Large intestine (tissue), 3 donors: ENCODE measurements around the gene KCNA2. TPM values are rescaled to one million over a fixed set of nuclear protein-coding genes. Genes with fewer than 3 reads are reported as not detected.

ENCODE experiments used
- DNase-seq, 2 donors: peaks; one replicate each; pipeline versions ENCODE4 v3.0.0 to v3.0.0-alpha.2; 2013
- H3K27ac ChIP-seq: one replicate; pipeline ENCODE4 v1.5.1; 2013; ENCODE audit warnings: low read length
- H3K27me3 ChIP-seq: 2 replicates; pipeline ENCODE4 v1.6.1; 2013; ENCODE audit warnings: low read length; ENCODE audit not compliant: control insufficient read depth, insufficient read depth
- H3K36me3 ChIP-seq: 2 replicates; pipeline ENCODE4 v1.6.1; 2013; ENCODE audit warnings: low read length; ENCODE audit not compliant: control insufficient read depth, insufficient read depth
- H3K4me1 ChIP-seq: one replicate; pipeline ENCODE4 v1.6.1; 2013; ENCODE audit warnings: low read length; ENCODE audit not compliant: control insufficient read depth, insufficient read depth
- H3K4me3 ChIP-seq: one replicate; pipeline ENCODE4 v1.5.1; 2013; ENCODE audit warnings: low read length
- H3K9me3 ChIP-seq: one replicate; pipeline ENCODE4 v1.6.1; 2013; ENCODE audit warnings: mild to moderate bottlenecking, low read depth, low read length, moderate library complexity; ENCODE audit not compliant: control insufficient read depth
- WGBS: methylation state at CpG from one replicate; pipeline ENCODE4 v1.1.5; 2013; ENCODE audit warnings: low lambda C conversion rate; ENCODE audit not compliant: insufficient coverage; 5-methylcytosine and 5-hydroxymethylcytosine counted together
- polyA plus RNA-seq: library from polyadenylated mRNA; unstranded; fragments of 120-200 nt; gene quantifications from one replicate; pipeline ENCODE4 v1.2.1, GENCODE V29; 2013

KCNA2 gene
- polyA plus RNA-seq, 1 donor: 1.2 TPM

DNA sequence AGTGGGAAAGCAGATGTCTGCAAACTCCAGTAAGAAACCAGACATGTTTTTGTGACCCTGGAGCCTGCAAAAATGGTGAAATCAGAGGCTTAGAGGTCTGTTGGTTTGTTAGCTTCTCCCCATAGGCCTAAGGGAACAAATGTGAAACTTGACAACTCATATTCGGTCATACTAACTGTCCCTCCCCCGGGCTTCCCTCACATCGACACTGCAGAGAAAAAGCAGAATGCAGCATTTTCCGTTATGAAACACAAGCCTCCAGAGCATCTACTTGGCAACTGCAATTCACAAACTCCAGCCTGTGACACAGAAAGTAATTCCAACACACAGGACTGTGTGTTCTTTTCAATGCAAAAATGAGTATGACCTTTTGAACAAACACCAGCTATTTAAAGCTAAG, 3.7 kb downstream of the KCNA2 start:
- Histone ChIP-seq H3K4me3 (no peak overlapping the region), H3K27ac (no peak overlapping the region), H3K27me3 (peaks cover 38% of the 10 kb centered on the region), H3K9me3 (no peaks in the 10 kb centered on the region), H3K36me3 (no peaks in the 10 kb centered on the region), H3K4me1 (peaks cover 4% of the 10 kb centered on the region)
- no peak for DNase-seq
- WGBS: no CpG with 5 or more reads among the region's 4 CpGs

DNA sequence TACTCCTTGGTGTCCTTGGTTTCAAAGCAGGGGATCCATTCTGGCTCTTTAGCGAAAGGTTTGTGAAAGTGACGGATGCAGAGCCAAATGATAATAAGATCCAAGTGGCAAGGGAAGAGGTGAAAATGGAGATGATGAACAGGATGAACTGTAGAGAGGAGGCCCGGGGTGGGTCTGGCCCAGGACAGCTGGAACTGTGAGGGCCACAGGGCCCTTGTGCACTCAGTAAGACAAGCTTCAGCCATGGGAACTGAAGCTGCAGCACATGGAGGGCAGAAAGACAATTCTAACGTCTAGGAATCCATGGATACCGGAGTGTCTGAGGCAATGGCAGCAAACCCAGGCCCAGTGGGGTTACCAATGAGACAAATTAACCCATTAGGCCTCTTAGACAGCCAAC, 4.8 kb downstream of the KCNA2 start:
- peaks cover 35% of the 10 kb centered on the region for H3K27me3 ChIP-seq
- no peak overlapping the region for H3K4me3 ChIP-seq
- no peaks in the 10 kb centered on the region for H3K4me1 ChIP-seq
- DNase-seq: no peak
- H3K27ac ChIP-seq: no peak overlapping the region
- WGBS: 40% methylated on average over 2 of the region's 5 CpGs
- no peaks in the 10 kb centered on the region for H3K9me3 ChIP-seq
- no peaks in the 10 kb centered on the region for H3K36me3 ChIP-seq

DNA sequence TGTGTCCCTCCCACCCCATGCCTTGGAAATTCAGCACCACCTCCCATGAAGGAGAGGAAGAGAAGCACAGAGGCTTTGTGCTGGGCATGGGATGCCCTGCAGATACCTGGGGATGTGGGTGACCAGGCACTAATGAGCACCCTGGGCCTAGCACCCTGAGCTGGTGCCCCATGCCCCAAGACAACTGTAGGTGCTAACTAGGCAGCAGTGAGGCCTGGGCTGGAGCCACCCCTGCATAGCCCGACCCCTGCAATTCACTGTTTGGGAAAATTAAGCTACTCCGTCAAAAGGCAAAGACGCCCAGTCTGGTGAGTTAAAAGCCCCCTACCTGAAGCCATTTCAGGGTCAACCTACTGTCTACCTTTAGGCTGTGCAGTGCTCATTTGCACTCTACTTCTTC, 5.4 kb downstream of the KCNA2 start:
- Histone ChIP-seq H3K9me3 (no peaks in the 10 kb centered on the region), H3K36me3 (no peaks in the 10 kb centered on the region), H3K27me3 (peaks cover 29% of the 10 kb centered on the region), H3K4me1 (no peaks in the 10 kb centered on the region), H3K4me3 (no peak overlapping the region), H3K27ac (no peak overlapping the region)
- DNase-seq: no peak
- WGBS: no CpG with 5 or more reads among the region's 3 CpGs

DNA sequence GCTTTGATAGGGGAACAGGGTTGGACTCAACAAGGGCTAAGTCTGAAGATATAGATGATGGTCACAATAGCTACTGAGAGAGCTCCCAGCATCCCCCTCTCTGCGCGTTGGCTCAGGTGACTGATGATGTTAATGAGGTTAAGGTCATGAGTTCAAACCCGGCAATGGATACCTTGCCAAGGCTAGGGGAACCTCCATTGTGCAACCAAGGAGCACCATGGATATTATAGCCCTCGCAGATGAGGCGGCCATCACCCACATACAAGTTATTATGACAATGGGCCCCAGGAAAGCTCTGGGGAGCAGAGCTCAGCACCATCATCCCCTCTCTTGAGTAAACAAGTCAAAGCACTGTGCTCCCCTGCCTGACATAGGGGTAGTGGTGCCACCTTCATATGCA, 8.2 kb downstream of the KCNA2 start:
- H3K4me1 ChIP-seq: peaks cover 4% of the 10 kb centered on the region
- H3K27ac ChIP-seq: no peak overlapping the region
- H3K4me3 ChIP-seq: no peak overlapping the region
- H3K9me3 ChIP-seq: no peaks in the 10 kb centered on the region
- H3K36me3 ChIP-seq: no peaks in the 10 kb centered on the region
- peaks cover 12% of the 10 kb centered on the region for H3K27me3 ChIP-seq
- no CpG with 5 or more reads among the region's 5 CpGs for WGBS
- no peak for DNase-seq

DNA sequence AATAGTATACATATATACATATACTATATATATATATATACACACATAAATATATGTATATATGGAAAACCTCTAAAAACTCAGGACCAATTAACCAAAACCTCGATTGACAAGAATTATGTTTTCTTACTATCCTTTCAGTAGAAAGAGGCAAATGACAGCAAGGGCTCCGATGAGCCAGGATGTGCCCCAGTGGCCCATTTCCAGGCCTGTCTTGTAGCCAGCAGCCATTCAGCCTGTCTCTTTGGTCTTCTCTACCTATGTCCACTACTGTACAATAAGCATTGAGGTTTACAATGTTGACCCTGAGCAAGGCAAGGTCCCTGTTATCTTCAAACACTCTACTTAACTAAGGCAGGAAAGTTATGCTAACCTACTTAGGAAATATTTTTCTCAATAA, 9.8 kb downstream of the KCNA2 start:
- H3K36me3 ChIP-seq: no peaks in the 10 kb centered on the region
- H3K4me3 ChIP-seq: no peak overlapping the region
- H3K4me1 ChIP-seq: peaks cover 4% of the 10 kb centered on the region
- H3K27ac ChIP-seq: no peak overlapping the region
- no CpG with 5 or more reads among the region's 2 CpGs for WGBS
- no peak for DNase-seq
- no peaks in the 10 kb centered on the region for H3K9me3 ChIP-seq
- peaks cover 9% of the 10 kb centered on the region for H3K27me3 ChIP-seq

DNA sequence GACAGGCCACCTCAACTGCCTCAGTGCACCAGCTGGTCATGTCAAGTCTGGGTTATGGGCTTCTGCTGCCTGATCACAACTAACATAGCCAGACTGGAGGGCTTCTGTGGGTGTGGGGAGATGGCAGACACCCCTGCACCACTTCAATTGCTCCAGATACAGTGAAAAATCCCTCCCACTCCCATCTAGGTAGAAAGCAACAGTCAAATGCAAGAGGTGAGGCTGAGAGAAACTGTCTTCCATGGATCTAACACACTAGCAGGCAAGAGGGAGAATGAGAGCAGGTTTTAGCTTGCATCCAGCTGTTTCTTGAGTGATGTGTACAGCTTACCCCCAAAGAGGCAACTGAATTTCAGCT, 10.8 kb downstream of the KCNA2 start:
- DNase-seq: no peak
- Histone ChIP-seq H3K4me1 (peaks cover 4% of the 10 kb centered on the region), H3K9me3 (no peaks in the 10 kb centered on the region), H3K36me3 (no peaks in the 10 kb centered on the region), H3K27ac (no peak overlapping the region), H3K4me3 (no peak overlapping the region), H3K27me3 (peaks cover 9% of the 10 kb centered on the region)

DNA sequence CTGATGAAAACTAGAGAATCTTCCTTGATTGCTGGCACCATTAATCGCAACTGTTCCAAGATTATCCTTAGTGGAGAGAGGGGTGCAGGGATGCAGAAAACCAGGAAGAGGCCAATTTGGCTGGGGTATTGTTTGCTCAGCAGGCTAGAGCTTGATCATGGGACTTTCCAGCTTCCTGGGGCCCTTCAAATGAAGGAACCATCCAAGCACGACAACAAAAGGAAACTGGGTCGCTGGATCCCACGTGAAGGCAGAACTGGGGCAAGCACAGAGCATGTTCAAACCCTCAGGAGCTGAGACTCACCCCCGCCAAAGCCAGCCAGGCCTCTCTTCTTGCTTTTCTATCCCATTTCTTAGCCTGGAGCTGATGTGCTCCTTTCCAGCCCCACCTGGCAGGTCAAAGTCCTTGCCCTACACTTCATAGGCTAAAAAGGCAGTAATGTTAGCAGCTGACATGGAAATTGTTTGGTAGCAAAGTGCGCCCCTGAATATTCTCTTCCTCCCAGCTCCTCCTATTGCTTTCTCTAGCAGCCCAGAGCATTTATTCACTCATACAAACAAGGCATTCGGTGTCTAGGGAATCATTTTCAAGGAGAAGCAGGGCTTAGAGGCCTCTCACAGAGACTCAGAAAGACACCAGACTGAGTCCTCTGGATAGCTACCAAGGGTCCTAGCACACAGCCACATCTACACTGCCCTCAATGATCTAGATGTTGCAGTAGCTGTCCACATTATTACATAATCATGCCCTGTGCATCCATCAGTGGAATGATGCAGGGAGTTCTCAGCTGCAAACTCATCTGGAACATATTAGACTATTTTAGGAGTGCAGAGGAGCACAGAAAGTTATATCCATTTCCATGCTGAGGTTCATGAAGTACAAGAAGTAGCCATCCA, 11.5 kb downstream of the KCNA2 start:
- no peak overlapping the region for H3K4me3 ChIP-seq
- H3K4me1 ChIP-seq: peaks cover 4% of the 10 kb centered on the region
- WGBS: no CpG with 5 or more reads among the region's 7 CpGs
- no peaks in the 10 kb centered on the region for H3K36me3 ChIP-seq
- DNase-seq: peak in 1 of 2 donors; percentile 41
- no peaks in the 10 kb centered on the region for H3K9me3 ChIP-seq
- no peak overlapping the region for H3K27ac ChIP-seq
- H3K27me3 ChIP-seq: peaks cover 9% of the 10 kb centered on the region

DNA sequence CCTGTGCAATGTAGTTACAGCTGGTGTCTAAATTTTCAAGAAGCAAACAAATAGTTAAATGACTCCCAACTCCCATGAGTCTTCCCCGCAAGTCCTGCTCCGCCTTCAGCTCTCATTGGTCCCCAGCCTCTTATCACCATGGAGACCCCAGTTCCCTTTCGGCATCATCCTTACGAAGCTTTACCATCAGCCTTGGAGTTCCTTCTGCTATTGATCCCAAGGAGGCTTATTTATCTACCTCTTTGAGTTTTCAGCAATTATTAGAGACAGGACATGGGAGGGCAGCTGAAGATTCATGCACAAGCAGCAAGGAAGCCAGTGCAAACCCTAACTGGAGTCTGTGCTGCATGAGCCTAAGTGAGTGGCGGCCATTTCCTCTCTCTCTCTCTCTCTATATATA, 12.3 kb downstream of the KCNA2 start:
- H3K27me3 ChIP-seq: peaks cover 9% of the 10 kb centered on the region
- H3K4me1 ChIP-seq: peaks cover 4% of the 10 kb centered on the region
- no peak overlapping the region for H3K27ac ChIP-seq
- H3K9me3 ChIP-seq: no peaks in the 10 kb centered on the region
- H3K36me3 ChIP-seq: no peaks in the 10 kb centered on the region
- DNase-seq: no peak
- no CpG with 5 or more reads among the region's 5 CpGs for WGBS
- no peak overlapping the region for H3K4me3 ChIP-seq

DNA sequence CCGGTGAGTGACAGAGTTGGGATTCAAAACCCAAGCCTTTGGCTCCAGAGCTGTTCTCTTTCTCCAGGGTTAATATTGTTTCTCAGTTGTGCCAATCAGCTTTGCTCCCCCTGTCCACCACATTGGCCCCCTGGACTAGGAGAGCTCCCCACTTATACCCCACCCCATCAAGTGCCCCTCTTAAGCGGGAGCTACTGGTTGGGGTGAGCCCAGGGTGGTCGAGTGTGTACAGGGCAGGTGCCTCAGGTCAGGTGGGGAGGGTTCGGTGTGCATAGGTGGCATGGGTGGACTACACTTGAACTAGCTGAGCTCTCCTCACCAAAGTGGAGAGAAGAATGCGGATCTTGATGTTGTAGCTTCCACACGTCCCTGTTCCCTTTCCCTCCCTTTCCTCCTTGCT, 14.2 kb downstream of the KCNA2 start:
- Histone ChIP-seq H3K36me3 (no peaks in the 10 kb centered on the region), H3K9me3 (no peaks in the 10 kb centered on the region), H3K4me3 (no peak overlapping the region), H3K4me1 (peaks cover 4% of the 10 kb centered on the region), H3K27ac (no peak overlapping the region), H3K27me3 (peaks cover 10% of the 10 kb centered on the region)
- no CpG with 5 or more reads among the region's 6 CpGs for WGBS
- no peak for DNase-seq

DNA sequence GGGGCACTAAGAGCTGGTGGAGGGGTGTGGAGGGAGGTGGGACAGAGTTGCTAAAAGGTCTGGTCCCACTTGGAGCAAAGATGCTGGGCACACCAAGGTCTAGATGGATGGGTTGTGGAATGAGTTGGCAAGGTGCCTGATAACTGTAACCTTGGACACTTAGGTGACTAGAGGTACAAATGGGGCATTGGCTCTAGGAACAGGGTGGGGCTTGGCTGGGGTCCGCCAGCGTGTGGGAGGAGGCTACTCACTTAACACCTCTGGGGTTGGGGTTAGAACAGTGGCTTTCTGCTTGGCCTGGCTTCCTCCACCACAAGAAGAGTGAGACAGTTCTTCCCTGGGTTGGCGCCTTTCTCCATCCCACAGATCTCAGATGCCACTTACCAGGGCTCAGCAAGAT, 17.2 kb downstream of the KCNA2 start:
- WGBS: no CpG with 5 or more reads among the region's 3 CpGs
- peaks cover 9% of the 10 kb centered on the region for H3K27me3 ChIP-seq
- no peaks in the 10 kb centered on the region for H3K9me3 ChIP-seq
- H3K4me3 ChIP-seq: no peak overlapping the region
- no peak overlapping the region for H3K27ac ChIP-seq
- no peaks in the 10 kb centered on the region for H3K4me1 ChIP-seq
- H3K36me3 ChIP-seq: no peaks in the 10 kb centered on the region
- no peak for DNase-seq

DNA sequence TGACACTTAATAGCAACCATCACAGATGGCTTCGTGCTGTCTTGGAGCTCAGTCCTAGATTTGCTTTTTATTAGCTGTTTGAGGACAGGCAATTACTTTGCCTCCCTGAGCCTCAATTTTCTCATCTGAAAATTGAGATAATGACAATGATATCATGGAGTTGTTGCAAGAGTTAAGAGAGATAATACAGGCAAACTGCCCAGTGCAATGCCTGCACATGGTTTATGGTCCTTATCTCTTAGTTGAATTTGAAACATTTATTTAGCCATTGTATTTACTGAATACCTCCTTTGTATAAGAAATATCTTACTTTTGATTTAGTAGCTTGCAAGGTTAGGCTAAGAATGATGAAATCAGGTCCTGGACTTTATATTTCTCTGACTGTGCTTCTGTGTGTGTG, 17.7 kb downstream of the KCNA2 start:
- peaks cover 9% of the 10 kb centered on the region for H3K27me3 ChIP-seq
- no peak overlapping the region for H3K4me3 ChIP-seq
- no CpG with 5 or more reads among the region's 1 CpG for WGBS
- no peak overlapping the region for H3K27ac ChIP-seq
- H3K36me3 ChIP-seq: no peaks in the 10 kb centered on the region
- H3K9me3 ChIP-seq: no peaks in the 10 kb centered on the region
- DNase-seq: no peak
- H3K4me1 ChIP-seq: no peaks in the 10 kb centered on the region
